Measurements from ENCODE around the gene NT5DC2.
A peak's percentile ranks its signal among the peaks of the same experiment; 100 is the strongest.

The NT5DC2 gene

DNA sequence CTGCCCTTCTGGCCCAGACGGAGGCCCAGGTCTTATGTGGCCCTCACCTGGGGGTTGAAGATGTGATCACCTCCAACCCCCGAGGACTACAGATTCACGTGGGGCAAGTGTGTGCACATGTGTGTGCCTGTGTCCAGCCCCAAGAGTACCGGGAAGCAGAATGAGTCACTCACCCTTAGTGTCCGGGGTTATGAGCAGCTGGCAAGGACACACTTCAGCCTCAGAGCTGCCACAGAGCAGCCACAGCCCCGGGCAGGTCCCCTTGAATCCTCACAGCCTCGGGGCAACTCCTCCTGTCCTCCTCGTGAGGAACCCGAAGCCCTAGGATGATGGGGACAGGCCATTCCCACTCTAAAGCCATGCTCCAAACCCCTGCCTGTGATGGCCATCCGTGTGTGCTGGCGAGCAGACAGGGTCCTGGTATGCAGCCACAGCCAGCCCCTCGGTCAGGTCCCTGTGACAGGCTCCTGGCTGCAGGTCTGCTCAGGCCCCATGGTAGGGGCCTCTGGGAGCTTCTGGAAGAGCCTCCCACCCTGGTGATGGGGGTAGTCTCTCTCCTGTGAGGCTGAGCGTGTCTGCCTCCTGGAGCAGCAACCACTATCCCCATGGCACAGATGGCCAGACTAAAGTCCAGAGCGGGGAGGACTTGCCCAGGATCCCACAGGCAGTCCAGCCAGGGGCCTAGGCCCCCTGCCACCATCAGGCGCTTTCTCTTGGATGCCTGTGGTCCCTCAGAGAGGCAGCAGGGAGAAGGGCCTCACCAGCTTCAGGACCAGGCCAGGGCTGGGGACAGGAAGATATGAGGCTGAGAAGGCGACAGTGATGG, 37.7 kb downstream of the NT5DC2 start:
- POLR2A ChIA-PET (ENCODE audit: low non-redundant PET), result no interaction called here
- DNase-seq (ENCODE audit: low spot score), result no peak
- CTCF ChIA-PET, result no interaction called here
- H3K27ac ChIP-seq, result peak overlapping the region; percentile 53
- TF ChIP-seq, protein P1, sequence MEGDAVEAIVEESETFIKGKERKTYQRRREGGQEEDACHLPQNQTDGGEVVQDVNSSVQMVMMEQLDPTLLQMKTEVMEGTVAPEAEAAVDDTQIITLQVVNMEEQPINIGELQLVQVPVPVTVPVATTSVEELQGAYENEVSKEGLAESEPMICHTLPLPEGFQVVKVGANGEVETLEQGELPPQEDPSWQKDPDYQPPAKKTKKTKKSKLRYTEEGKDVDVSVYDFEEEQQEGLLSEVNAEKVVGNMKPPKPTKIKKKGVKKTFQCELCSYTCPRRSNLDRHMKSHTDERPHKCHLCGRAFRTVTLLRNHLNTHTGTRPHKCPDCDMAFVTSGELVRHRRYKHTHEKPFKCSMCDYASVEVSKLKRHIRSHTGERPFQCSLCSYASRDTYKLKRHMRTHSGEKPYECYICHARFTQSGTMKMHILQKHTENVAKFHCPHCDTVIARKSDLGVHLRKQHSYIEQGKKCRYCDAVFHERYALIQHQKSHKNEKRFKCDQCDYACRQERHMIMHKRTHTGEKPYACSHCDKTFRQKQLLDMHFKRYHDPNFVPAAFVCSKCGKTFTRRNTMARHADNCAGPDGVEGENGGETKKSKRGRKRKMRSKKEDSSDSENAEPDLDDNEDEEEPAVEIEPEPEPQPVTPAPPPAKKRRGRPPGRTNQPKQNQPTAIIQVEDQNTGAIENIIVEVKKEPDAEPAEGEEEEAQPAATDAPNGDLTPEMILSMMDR (conservative IDR thresholded peaks at IDR 0.05; ENCODE audit: low read depth), result no peak

DNA sequence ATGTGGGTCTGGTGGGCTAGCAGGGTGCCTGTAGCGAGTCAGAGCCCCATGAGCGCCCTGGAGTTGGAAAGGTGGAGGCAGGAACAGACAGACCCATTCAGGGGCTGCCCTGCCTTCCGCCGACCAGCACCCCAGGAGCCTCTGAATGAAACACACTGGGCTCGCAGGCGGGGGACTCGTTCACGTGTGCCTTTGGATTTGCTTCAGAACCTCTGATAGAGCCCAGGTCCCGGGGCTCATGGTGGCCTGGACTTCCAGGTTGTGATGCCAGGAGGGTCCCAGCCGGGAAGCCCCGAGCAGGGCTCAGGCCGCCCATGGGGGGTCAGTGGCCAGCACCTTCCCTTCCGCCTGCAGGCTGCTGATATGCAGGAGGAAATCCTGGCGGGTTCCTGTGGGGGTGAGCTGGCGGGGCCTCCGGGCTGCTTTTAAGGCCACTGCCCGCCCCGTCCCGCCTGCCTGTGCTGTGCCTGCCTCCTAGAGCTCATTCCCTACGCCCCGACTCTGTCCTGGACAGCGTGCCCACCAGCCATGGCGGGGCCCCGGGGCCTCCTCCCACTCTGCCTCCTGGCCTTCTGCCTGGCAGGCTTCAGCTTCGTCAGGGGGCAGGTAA, 38.7 kb downstream of the NT5DC2 start, which contains the start of gene STAB1:
TSS of gene STAB1 (plus strand) at position 453 of the 610 bp plus-strand sequence. CDS start at position 529, 76 bp downstream.
- DNase-seq (ENCODE audit: low spot score), result no peak
- CTCF ChIA-PET, result no interaction called here
- POLR2A ChIA-PET (ENCODE audit: low non-redundant PET), result no interaction called here
- peak within 1 kb of the TSS; percentile 53 for H3K27ac ChIP-seq
- TF ChIP-seq, protein P1 (conservative IDR thresholded peaks at IDR 0.05; ENCODE audit: low read depth), result no peak

DNA sequence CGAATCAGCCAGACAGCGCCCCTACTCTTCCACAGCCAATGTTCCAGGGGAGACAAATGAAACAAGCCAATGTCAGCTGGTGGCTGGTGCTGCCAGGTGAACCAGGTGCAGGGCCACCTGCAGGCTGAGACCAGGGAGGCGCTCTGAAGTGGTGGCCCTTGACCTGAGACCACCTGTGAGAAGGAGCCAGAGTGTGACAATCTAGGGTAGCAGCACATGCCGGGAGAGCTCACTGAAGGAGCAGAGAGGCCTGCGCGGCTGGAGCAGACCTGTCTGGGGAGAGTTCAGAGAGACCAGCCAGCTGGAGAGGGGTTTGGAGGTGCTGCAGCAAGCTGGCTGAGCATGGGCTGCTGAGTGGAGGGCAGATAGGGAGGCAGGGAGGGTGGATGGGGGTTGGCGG, 39.2 kb downstream of the NT5DC2 start:
- ChIA-PET CTCF (no interaction called here), POLR2A (ENCODE audit: low non-redundant PET) (interaction anchor here (0.6 kb wide), 1 partner anchor 82 kb away, joined by 6 read pairs; no protein-coding TSS in a partner anchor)
- peak overlapping the region; percentile 53 for H3K27ac ChIP-seq
- DNase-seq (ENCODE audit: low spot score), result no peak
- TF ChIP-seq, protein P1 (conservative IDR thresholded peaks at IDR 0.05; ENCODE audit: low read depth), result no peak

DNA sequence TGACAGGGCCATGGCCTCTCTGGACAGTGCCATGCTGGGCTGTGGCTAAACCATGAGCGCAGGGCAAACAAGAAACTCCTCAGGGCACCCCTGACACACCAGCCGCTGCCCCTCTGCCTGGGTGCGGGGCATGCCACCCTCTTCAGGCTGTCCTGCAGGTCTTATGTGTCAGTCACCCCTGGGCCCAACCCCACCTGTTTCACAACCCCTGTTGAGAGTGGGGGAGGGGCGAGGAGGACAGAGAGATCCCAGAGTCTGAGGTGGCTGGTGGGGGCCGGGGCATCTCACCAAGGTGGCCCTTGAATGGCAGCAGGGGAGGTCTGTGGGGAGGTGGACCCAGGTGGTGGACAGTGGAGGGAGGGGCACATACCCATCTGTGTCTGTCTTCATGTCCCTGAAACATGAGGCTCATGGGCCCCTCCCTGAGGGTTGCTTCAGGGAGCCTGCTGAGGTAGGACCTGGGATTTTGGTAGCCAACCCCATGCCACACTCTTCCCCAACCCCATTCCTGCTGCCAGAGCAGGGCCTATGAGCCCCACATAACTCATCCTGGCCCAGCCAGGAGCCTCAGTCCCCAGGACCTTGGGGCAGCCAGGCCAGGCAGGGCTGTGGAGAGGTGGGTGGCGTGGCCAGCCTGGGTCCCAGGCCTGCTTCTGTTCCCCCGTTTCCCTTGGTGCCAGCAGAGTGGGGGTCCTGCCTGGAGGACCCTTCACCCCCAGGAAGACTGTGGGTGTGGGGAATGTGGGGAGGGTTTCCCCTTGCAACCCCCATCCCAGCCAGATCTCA, 40.2 kb downstream of the NT5DC2 start:
- TF ChIP-seq, protein P1 (conservative IDR thresholded peaks at IDR 0.05; ENCODE audit: low read depth), result no peak
- CTCF ChIA-PET, result no interaction called here
- peak overlapping the region; percentile 53 for H3K27ac ChIP-seq
- POLR2A ChIA-PET (ENCODE audit: low non-redundant PET), result no interaction called here
- DNase-seq (ENCODE audit: low spot score), result no peak

DNA sequence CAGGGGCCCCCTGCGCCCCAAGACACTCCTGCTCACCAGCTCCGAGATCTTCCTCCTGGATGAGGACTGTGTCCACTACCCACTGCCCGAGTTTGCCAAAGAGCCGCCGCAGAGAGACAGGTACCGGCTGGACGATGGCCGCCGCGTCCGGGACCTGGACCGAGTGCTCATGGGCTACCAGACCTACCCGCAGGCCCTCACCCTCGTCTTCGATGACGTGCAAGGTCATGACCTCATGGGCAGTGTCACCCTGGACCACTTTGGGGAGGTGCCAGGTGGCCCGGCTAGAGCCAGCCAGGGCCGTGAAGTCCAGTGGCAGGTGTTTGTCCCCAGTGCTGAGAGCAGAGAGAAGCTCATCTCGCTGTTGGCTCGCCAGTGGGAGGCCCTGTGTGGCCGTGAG, 41.6 kb downstream of the NT5DC2 start:
- H3K27ac ChIP-seq, result peak overlapping the region; percentile 53
- POLR2A ChIA-PET (ENCODE audit: low non-redundant PET), result no interaction called here
- CTCF ChIA-PET, result no interaction called here
- no peak for DNase-seq (ENCODE audit: low spot score)
- TF ChIP-seq, protein P1 (conservative IDR thresholded peaks at IDR 0.05; ENCODE audit: low read depth), result no peak

DNA sequence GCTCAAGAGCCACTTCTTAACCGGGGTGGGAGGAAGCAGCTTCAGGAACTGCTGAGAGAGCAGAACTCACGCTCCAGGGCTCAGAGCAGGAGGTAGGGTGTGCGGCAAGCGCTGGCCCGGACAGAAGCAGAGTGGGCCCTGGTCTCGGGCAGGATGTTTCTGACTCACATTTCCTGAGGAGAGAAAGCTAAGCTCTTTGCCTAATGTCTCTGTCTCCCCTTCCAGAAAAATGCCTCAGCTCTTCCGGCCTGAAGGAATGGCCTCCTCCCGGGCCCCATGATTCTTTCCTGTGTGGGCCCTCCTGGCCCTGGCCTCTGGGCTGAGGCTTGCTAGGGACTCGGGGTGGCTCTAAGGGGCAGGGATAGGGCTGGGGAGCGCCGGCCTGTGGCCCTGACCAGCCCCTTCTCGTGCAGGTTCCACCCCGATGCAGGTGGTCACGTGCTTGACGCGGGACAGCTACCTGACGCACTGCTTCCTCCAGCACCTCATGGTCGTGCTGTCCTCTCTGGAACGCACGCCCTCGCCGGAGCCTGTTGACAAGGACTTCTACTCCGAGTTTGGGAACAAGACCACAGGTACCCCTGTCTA, 42.6 kb downstream of the NT5DC2 start:
- H3K27ac ChIP-seq, result peak overlapping the region; percentile 53
- TF ChIP-seq, protein P1 (conservative IDR thresholded peaks at IDR 0.05; ENCODE audit: low read depth), result no peak
- no peak for DNase-seq (ENCODE audit: low spot score)
- ChIA-PET CTCF (interaction anchor here (0.6 kb wide), 1 partner anchor 43 kb away, joined by 3 read pairs; no protein-coding TSS in a partner anchor), POLR2A (ENCODE audit: low non-redundant PET) (no interaction called here)

Measured in RWPE1 (cell line).